Fibroblast of lung (primary cell): ENCODE data around the gene SGSH. TPM values are rescaled to one million over a fixed set of nuclear protein-coding genes. Genes with fewer than 3 reads are reported as not detected.

Experiments used
- DNase-seq, 2 donors: peaks; one replicate each; pipeline versions ENCODE4 v3.0.0 to v3.0.0-alpha.2; 2010; ENCODE audit warnings: low read depth in 2 of 2
- H2AFZ ChIP-seq: 2 replicates; pipeline ENCODE4 v1.5.1; 2012; ENCODE audit warnings: low read length, control low read depth, inconsistent platforms
- H3K27ac ChIP-seq: 2 replicates; pipeline ENCODE4 v1.5.1; 2011; ENCODE audit warnings: low read length, control low read depth; ENCODE audit not compliant: insufficient read depth
- H3K27me3 ChIP-seq: 2 replicates; pipeline ENCODE4 v1.5.1; 2011; ENCODE audit warnings: mild to moderate bottlenecking, low read length; ENCODE audit not compliant: control insufficient read depth, insufficient read depth
- H3K36me3 ChIP-seq: 2 replicates; pipeline ENCODE4 v1.5.1; 2011; ENCODE audit warnings: low read length; ENCODE audit not compliant: control insufficient read depth, insufficient read depth
- H3K4me1 ChIP-seq: 2 replicates; pipeline ENCODE4 v1.5.1; 2011; ENCODE audit warnings: low read length; ENCODE audit not compliant: control insufficient read depth, insufficient read depth; ENCODE audit errors: extremely low read depth
- H3K4me2 ChIP-seq: 2 replicates; pipeline ENCODE4 v1.5.1; 2011; ENCODE audit warnings: low read length, control low read depth; ENCODE audit not compliant: insufficient read depth; ENCODE audit errors: extremely low read depth
- H3K4me3 ChIP-seq, 4 experiments: fragments of 200-600 bp in 1 of 4; sonication (generic) in 1 of 4; replicated peaks in 1 of 4; 2 replicates each; pipeline ENCODE4 v1.5.1; 2011 to 2016; ENCODE audit warnings: low read length in 4 of 4, low read depth in 3 of 4, mild to moderate bottlenecking in 3 of 4, control low read depth in 2 of 4, inconsistent platforms in 1 of 4, mixed read lengths in 1 of 4; ENCODE audit not compliant: insufficient read depth in 1 of 4; ENCODE audit errors: control extremely low read depth in 1 of 4
- H3K79me2 ChIP-seq: 2 replicates; pipeline ENCODE4 v1.5.1; 2012; ENCODE audit warnings: mild to moderate bottlenecking, low read length, inconsistent platforms; ENCODE audit not compliant: control insufficient read depth, insufficient read depth
- H3K9ac ChIP-seq: 2 replicates; pipeline ENCODE4 v1.5.1; 2011; ENCODE audit warnings: mild to moderate bottlenecking, low read length, control low read depth; ENCODE audit not compliant: insufficient read depth
- H3K9me3 ChIP-seq: 2 replicates; pipeline ENCODE4 v1.5.1; 2012; ENCODE audit warnings: low read depth, low read length; ENCODE audit not compliant: control insufficient read depth, insufficient read depth
- H4K20me1 ChIP-seq: 2 replicates; pipeline ENCODE4 v1.5.1; 2011; ENCODE audit warnings: low read length; ENCODE audit not compliant: control insufficient read depth, insufficient read depth; ENCODE audit errors: extremely low read depth
- CTCF ChIP-seq, 2 donors: IDR thresholded peaks in 1 of 2; conservative IDR thresholded peaks in 1 of 2; 1 replicate in 1 of 2; 2 replicates in 1 of 2; pipeline ENCODE4 v1.5.1; 2011 to 2012; ENCODE audit warnings: low read length in 2 of 2, control low read depth in 1 of 2, inconsistent platforms in 1 of 2, low read depth in 1 of 2, mild to moderate bottlenecking in 1 of 2
- EZH2 ChIP-seq: IDR thresholded peaks from 2 replicates; pipeline ENCODE4 v1.5.1; 2012; ENCODE audit warnings: low read length, control low read depth, mild to moderate bottlenecking; ENCODE audit errors: missing control alignments
- polyA plus RNA-seq, 2 donors: library from polyadenylated mRNA; depleted of rRNA in 1 of 2; stranded (reverse) in 1 of 2; unstranded in 1 of 2; fragments of >200 nt; gene quantifications; 2 replicates each; pipeline ENCODE4 v1.2.1, GENCODE V29; 2011 to 2012; ENCODE audit warnings: missing spikeins in 1 of 2
- total RNA-seq: library from RNA; depleted of rRNA; stranded (reverse); fragments of >200 nt; gene quantifications from 2 replicates; pipeline ENCODE4 v1.2.1, GENCODE V29; 2014

The SGSH gene
- total and polyA plus RNA-seq, 2 donors (not counting 1 experiment from before 2014, with no cell fraction given), result 26.9 to 57.2 TPM

DNA sequence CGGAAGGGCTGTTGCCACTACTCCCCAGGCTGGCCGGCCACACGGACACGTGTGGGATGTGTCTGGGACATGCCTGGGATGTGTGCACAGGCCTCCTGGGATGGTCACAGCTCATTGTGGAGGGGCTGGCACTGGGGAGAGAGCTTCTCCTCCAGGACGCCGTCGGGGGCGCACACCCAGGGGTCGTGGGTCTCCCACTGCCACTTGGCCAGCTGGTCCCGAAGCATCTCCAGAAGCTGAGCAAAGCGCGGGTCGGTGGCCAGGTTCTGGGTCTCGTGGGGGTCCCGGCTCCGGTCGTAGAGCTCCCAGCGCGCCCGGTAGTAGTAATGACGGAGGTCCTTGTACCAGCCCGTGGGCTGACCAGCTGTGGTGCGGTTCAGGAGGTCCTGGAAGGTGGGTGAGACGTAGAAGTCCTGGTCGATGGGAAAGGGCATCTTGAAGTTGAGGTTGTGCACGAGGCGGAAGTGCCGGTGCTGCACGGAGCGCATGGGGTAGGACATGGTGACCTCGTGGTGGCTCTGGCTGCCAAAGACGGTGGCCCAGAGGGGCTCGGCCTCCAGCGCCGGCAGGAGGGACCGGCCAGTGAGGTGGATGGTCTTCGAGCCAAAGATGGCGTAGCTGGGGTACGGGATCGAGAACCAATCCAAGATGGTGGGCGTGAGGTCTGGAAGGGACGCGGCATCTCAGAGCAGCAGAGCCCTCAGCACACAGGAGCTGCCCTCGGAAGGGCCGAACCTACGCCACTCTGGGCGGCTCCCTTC is 9.6 kb downstream of the SGSH start:
- H3K4me3 ChIP-seq, result no peak overlapping the region
- no peak overlapping the region for H3K4me2 ChIP-seq
- no peaks in the 10 kb centered on the region for H3K4me1 ChIP-seq
- no peak for TF ChIP-seq CTCF (conservative IDR thresholded peaks at IDR 0.05 in 1 of 2, IDR thresholded peaks at IDR 0.05 in 1 of 2; ENCODE audit: low read depth in 1 of 2, low read length in 2 of 2)
- no peak for TF ChIP-seq EZH2
- H3K27me3 ChIP-seq, result no peaks in the 10 kb centered on the region
- H3K36me3 ChIP-seq, result peaks cover 30% of the 10 kb centered on the region
- DNase-seq, result no peak
- H4K20me1 ChIP-seq, result no peaks in the 10 kb centered on the region
- H3K9ac ChIP-seq, result no peak overlapping the region
- H2AFZ ChIP-seq, result no peak overlapping the region
- no peaks in the 10 kb centered on the region for H3K9me3 ChIP-seq
- no peaks in the 10 kb centered on the region for H3K79me2 ChIP-seq
- no peak overlapping the region for H3K27ac ChIP-seq

- Histone ChIP-seq H3K4me1 (no peaks in the 10 kb centered on the region), H3K9me3 (no peaks in the 10 kb centered on the region), H2AFZ (no peak overlapping the region), H3K36me3 (peaks cover 29% of the 10 kb centered on the region), H3K4me3 (no peak overlapping the region), H3K79me2 (no peaks in the 10 kb centered on the region), H3K27me3 (no peaks in the 10 kb centered on the region), H3K4me2 (no peak overlapping the region), H3K9ac (no peak overlapping the region), H4K20me1 (no peaks in the 10 kb centered on the region), H3K27ac (no peak overlapping the region)
- no peak for DNase-seq
- TF ChIP-seq EZH2, result no peak
- TF ChIP-seq CTCF (conservative IDR thresholded peaks at IDR 0.05 in 1 of 2, IDR thresholded peaks at IDR 0.05 in 1 of 2; ENCODE audit: low read depth in 1 of 2, low read length in 2 of 2), result no peak
Measured at GRCh38 chr17:80209765-80210164, 10.4 kb downstream of the SGSH start.

GRCh38 chr17:80208050-80208449 is 12.1 kb downstream of the SGSH start:
- Histone ChIP-seq H3K4me2 (no peak overlapping the region), H3K4me1 (no peaks in the 10 kb centered on the region), H3K27ac (no peak overlapping the region), H3K36me3 (peaks cover 24% of the 10 kb centered on the region), H3K4me3 (no peak overlapping the region), H3K27me3 (no peaks in the 10 kb centered on the region), H3K9ac (no peak overlapping the region), H3K9me3 (no peaks in the 10 kb centered on the region), H3K79me2 (no peaks in the 10 kb centered on the region), H2AFZ (no peak overlapping the region), H4K20me1 (no peaks in the 10 kb centered on the region)
- TF ChIP-seq EZH2 (no peak), CTCF (conservative IDR thresholded peaks at IDR 0.05 in 1 of 2, IDR thresholded peaks at IDR 0.05 in 1 of 2; ENCODE audit: low read depth in 1 of 2, low read length in 2 of 2) (no peak)
- no peak for DNase-seq
